Activated T-helper 1 cell treated with anti-CD3 and anti-CD28 coated beads, Interleukin-2, amount 50 U/mL, for 16 hours (primary cell): ENCODE measurements around the gene BEND5.

Source experiments
- DNase-seq, 2 donors: peaks; one replicate each; pipeline ENCODE4 v3.0.0-alpha.2; 2020; ENCODE audit warnings: low read depth in 1 of 2, low spot score in 1 of 2

The BEND5 gene

GRCh38 chr1:48776393-48777218 is at the start of gene BEND5:
TSS of gene BEND5 (minus strand) at chr1:48776891. CDS start at chr1:48776831, 60 bp downstream.
- DNase-seq, result no peak

GRCh38 chr1:48823168-48823567 is 46.5 kb upstream of the BEND5 start:
- DNase-seq, result no peak

GRCh38 chr1:48820491-48820890 is 43.8 kb upstream of the BEND5 start:
- DNase-seq, result no peak

GRCh38 chr1:48817505-48818114 is 40.9 kb upstream of the BEND5 start:
- DNase-seq, result no peak

- DNase-seq, result no peak
These were observed 34.0 kb upstream of the BEND5 start for GRCh38 chr1:48810740-48811139.

GRCh38 chr1:48808496-48808895 is 31.8 kb upstream of the BEND5 start:
- no peak for DNase-seq

- DNase-seq, result no peak
These were observed 31.0 kb upstream of the BEND5 start for GRCh38 chr1:48807554-48808260.

- no peak for DNase-seq
These were observed 26.8 kb upstream of the BEND5 start for GRCh38 chr1:48803474-48803873.

GRCh38 chr1:48794816-48795215 is 18.1 kb upstream of the BEND5 start:
- no peak for DNase-seq

GRCh38 chr1:48793863-48794262 is 17.2 kb upstream of the BEND5 start:
- no peak for DNase-seq

GRCh38 chr1:48792961-48793360 is 16.3 kb upstream of the BEND5 start:
- DNase-seq, result no peak

- DNase-seq, result no peak
These were observed 13.7 kb upstream of the BEND5 start for GRCh38 chr1:48790397-48790796.

GRCh38 chr1:48789903-48790302 is 13.2 kb upstream of the BEND5 start:
- no peak for DNase-seq

GRCh38 chr1:48785869-48786268 is 9.2 kb upstream of the BEND5 start:
- no peak for DNase-seq

- DNase-seq, result no peak
These were observed 7.6 kb upstream of the BEND5 start for GRCh38 chr1:48784301-48784700.

- no peak for DNase-seq
These were observed 666 bp upstream of the BEND5 start for GRCh38 chr1:48777219-48777895.

- no peak for DNase-seq
These were observed 779 bp downstream of the BEND5 start for GRCh38 chr1:48775831-48776392.

- no peak for DNase-seq
These were observed 3.6 kb downstream of the BEND5 start for GRCh38 chr1:48773133-48773532.

- DNase-seq, result no peak
These were observed 4.5 kb downstream of the BEND5 start for GRCh38 chr1:48772211-48772610.

- no peak for DNase-seq
These were observed 5.1 kb downstream of the BEND5 start for GRCh38 chr1:48771561-48771960.

- DNase-seq, result no peak
These were observed 8.6 kb downstream of the BEND5 start for GRCh38 chr1:48767975-48768510.
